B cell (primary cell): ENCODE results near the gene TUBA3C.

ENCODE experiments used
- EZH2 ChIP-seq: IDR thresholded peaks from 2 replicates; pipeline ENCODE4 v1.6.1; 2012; ENCODE audit warnings: borderline replicate concordance, low read depth, mild to moderate bottlenecking, moderate library complexity, low read length; ENCODE audit not compliant: insufficient read depth, poor library complexity, severe bottlenecking
- TF ChIP-seq, protein P1 (sequence below): fragments of 200-600 bp; IDR thresholded peaks from one replicate; pipeline ENCODE4 v1.8.0; 2022; ENCODE audit warnings: antibody characterized with exemption, mild to moderate bottlenecking

- TF ChIP-seq EZH2: no peak
- TF ChIP-seq, protein P1, sequence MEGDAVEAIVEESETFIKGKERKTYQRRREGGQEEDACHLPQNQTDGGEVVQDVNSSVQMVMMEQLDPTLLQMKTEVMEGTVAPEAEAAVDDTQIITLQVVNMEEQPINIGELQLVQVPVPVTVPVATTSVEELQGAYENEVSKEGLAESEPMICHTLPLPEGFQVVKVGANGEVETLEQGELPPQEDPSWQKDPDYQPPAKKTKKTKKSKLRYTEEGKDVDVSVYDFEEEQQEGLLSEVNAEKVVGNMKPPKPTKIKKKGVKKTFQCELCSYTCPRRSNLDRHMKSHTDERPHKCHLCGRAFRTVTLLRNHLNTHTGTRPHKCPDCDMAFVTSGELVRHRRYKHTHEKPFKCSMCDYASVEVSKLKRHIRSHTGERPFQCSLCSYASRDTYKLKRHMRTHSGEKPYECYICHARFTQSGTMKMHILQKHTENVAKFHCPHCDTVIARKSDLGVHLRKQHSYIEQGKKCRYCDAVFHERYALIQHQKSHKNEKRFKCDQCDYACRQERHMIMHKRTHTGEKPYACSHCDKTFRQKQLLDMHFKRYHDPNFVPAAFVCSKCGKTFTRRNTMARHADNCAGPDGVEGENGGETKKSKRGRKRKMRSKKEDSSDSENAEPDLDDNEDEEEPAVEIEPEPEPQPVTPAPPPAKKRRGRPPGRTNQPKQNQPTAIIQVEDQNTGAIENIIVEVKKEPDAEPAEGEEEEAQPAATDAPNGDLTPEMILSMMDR: no peak
Measured at GRCh38 chr13:19150712-19151228, 30.9 kb downstream of the TUBA3C start.
